GM12878 (cell line): Measurements from ENCODE around the gene HLTF. TPM values are rescaled to one million over a fixed set of nuclear protein-coding genes. Genes with fewer than 3 reads are reported as not detected.

Experiments used
- ATAC-seq: fragments of 200-7000 bp; cut with Tn5 transposase; 3 replicates; pipeline ENCODE4 v1.9.1; 2020; ENCODE audit warnings: mild to moderate bottlenecking, moderate library complexity
- BruUV-seq: library from RNA; stranded (reverse); fragments of 400-500 nt; replicated peaks from 2 replicates; lab custom pipeline; 2021; lab: Mats Ljungman, UMichigan
- CTCF ChIA-PET: fragments of 300-600 bp; sonication (Branson Sonifier 250); formaldehyde crosslinking; extraction: SDS; loops from one replicate; lab custom pipeline; 2021; ENCODE audit warnings: inconsistent platforms; lab: Yijun Ruan, JAX
- POLR2A ChIA-PET: fragments of 350-600 bp; formaldehyde crosslinking; extraction: SDS; loops from one replicate; lab custom pipeline; 2021; ENCODE audit warnings: inconsistent platforms; lab: Charles Lee
- RAD21 ChIA-PET: fragments of 300-600 bp; sonication (Branson Sonifier 250); formaldehyde crosslinking; loops from one replicate; lab custom pipeline; 2023; ENCODE audit warnings: antibody characterized with exemption; ENCODE audit not compliant: unreplicated experiment; lab: Charles Lee
- SMC1A ChIA-PET: fragments of 300-600 bp; sonication (Branson Sonifier 250); formaldehyde crosslinking; loops from one replicate; lab custom pipeline; 2023; ENCODE audit not compliant: unreplicated experiment, uncharacterized antibody; lab: Charles Lee
- DNase-seq: peaks from one replicate; pipeline ENCODE4 v3.0.0-alpha.2; 2011; ENCODE audit warnings: low read depth, low spot score
- FAIRE-seq: peaks from 3 replicates; lab custom pipeline; 2011; peaks lifted over from hg19 to GRCh38; lab: Jason Lieb, UNC
- H2AFZ ChIP-seq: 2 replicates; pipeline ENCODE4 v1.6.0; 2011; ENCODE audit warnings: low read depth, low read length, control low read depth; ENCODE audit not compliant: control insufficient read depth
- H3K27ac ChIP-seq: 2 replicates; pipeline ENCODE4 v1.5.1; 2011; ENCODE audit warnings: control low read depth; ENCODE audit not compliant: control insufficient read depth, insufficient read depth
- H3K27me3 ChIP-seq, 2 experiments: replicated peaks in 1 of 2; 2 replicates each; pipeline versions ENCODE4 v1.6.0 to v1.6.1; 2011; ENCODE audit warnings: low read length in 1 of 2; ENCODE audit not compliant: control insufficient read depth in 2 of 2, insufficient read depth in 2 of 2
- H3K36me3 ChIP-seq, 2 experiments: 2 replicates each; pipeline ENCODE4 v1.5.1; 2011; ENCODE audit warnings: low read length in 1 of 2; ENCODE audit not compliant: control insufficient read depth in 2 of 2, insufficient read depth in 2 of 2
- H3K4me1 ChIP-seq: 2 replicates; pipeline ENCODE4 v1.6.1; 2011; ENCODE audit warnings: mild to moderate bottlenecking, low read length, moderate library complexity, mixed read lengths; ENCODE audit not compliant: control insufficient read depth, insufficient read depth
- H3K4me2 ChIP-seq: 2 replicates; pipeline ENCODE4 v1.6.0; 2011; ENCODE audit warnings: control low read depth; ENCODE audit not compliant: control insufficient read depth, insufficient read depth
- H3K4me3 ChIP-seq: fragments of 200-600 bp; sonication (generic); 2 replicates; pipeline ENCODE4 v1.5.1; 2016
- H3K79me2 ChIP-seq: 2 replicates; pipeline ENCODE4 v1.6.0; 2011; ENCODE audit warnings: low read length; ENCODE audit not compliant: control insufficient read depth, insufficient read depth
- H3K9ac ChIP-seq: 2 replicates; pipeline ENCODE4 v1.8.0; 2011; ENCODE audit warnings: low read length, control low read depth, mixed read lengths; ENCODE audit not compliant: control insufficient read depth, insufficient read depth
- H3K9me3 ChIP-seq: replicated peaks from 3 replicates; pipeline ENCODE4 v1.5.1; 2011; ENCODE audit warnings: mild to moderate bottlenecking, low read length; ENCODE audit not compliant: control insufficient read depth, insufficient read depth
- H4K20me1 ChIP-seq: 2 replicates; pipeline ENCODE4 v1.6.0; 2011; ENCODE audit not compliant: control insufficient read depth, insufficient read depth
- ASH2L ChIP-seq: fragments of 300-600, 200-600 bp; sonication (generic); IDR thresholded peaks from 2 replicates; pipeline ENCODE4 v1.6.1; 2017; ENCODE audit warnings: low read depth, mild to moderate bottlenecking, borderline replicate concordance
- BCL11A ChIP-seq: IDR thresholded peaks from 2 replicates; pipeline ENCODE4 v1.6.1; 2011; ENCODE audit warnings: low read depth, low read length
- CHD2 ChIP-seq: IDR thresholded peaks from 2 replicates; pipeline ENCODE4 v1.6.1; 2011; ENCODE audit warnings: low read depth, low read length, improper control_type of control experiment, borderline replicate concordance
- CHD4 ChIP-seq: fragments of 200-600 bp; sonication (generic); IDR thresholded peaks from 2 replicates; pipeline ENCODE4 v1.6.1; 2016; ENCODE audit warnings: mild to moderate bottlenecking
- DPF2 ChIP-seq: fragments of 450-650 bp; IDR thresholded peaks from 2 replicates; pipeline ENCODE4 v1.6.1; 2017; ENCODE audit warnings: mild to moderate bottlenecking
- HCFC1 ChIP-seq: fragments of 150-350 bp; IDR thresholded peaks from 2 replicates; pipeline ENCODE4 v1.6.1; 2014; ENCODE audit warnings: low read length
- IKZF1 ChIP-seq: fragments of 450-650 bp; conservative IDR thresholded peaks from 2 replicates; pipeline ENCODE4 v1.6.1; 2017; ENCODE audit warnings: antibody characterized with exemption, mild to moderate bottlenecking
- MTA2 ChIP-seq: fragments of 450-650 bp; IDR thresholded peaks from 2 replicates; pipeline ENCODE4 v1.6.1; 2016; ENCODE audit warnings: low read depth, mild to moderate bottlenecking, moderate library complexity
- MXI1 ChIP-seq: fragments of 150-350 bp; IDR thresholded peaks from 2 replicates; pipeline ENCODE4 v1.6.1; 2011; ENCODE audit warnings: low read depth, mild to moderate bottlenecking, inconsistent platforms, low read length, improper control_type of control experiment
- NFXL1 ChIP-seq: fragments of 450-650 bp; IDR thresholded peaks from 2 replicates; pipeline ENCODE4 v1.6.1; 2017; ENCODE audit warnings: antibody characterized with exemption, mild to moderate bottlenecking, borderline replicate concordance
- NR2C1 ChIP-seq: fragments of 450-650 bp; IDR thresholded peaks from 2 replicates; pipeline ENCODE4 v1.6.1; 2017; ENCODE audit warnings: antibody characterized with exemption, mild to moderate bottlenecking, moderate library complexity
- RBBP5 ChIP-seq: fragments of 200-600 bp; sonication (generic); conservative IDR thresholded peaks from 2 replicates; pipeline ENCODE4 v1.6.1; 2016
- SMAD1 ChIP-seq: fragments of 450-650 bp; IDR thresholded peaks from 2 replicates; pipeline ENCODE4 v1.6.1; 2018; ENCODE audit warnings: mild to moderate bottlenecking, low read depth; ENCODE audit not compliant: partially characterized antibody
- STAT1 ChIP-seq: fragments of 450-650 bp; conservative IDR thresholded peaks from 2 replicates; pipeline ENCODE4 v1.6.1; 2014; ENCODE audit warnings: antibody characterized with exemption, mild to moderate bottlenecking
- SUZ12 ChIP-seq: fragments of 200-600 bp; sonication (generic); IDR thresholded peaks from one replicate; pipeline ENCODE4 v1.6.1; 2018; ENCODE audit warnings: antibody characterized with exemption, mild to moderate bottlenecking; ENCODE audit not compliant: unreplicated experiment
- ZNF207 ChIP-seq: fragments of 450-650 bp; IDR thresholded peaks from 2 replicates; pipeline ENCODE4 v1.6.1; 2014; ENCODE audit warnings: antibody characterized with exemption, mild to moderate bottlenecking, borderline replicate concordance
- ZNF217 ChIP-seq: fragments of 450-650 bp; IDR thresholded peaks from 2 replicates; pipeline ENCODE4 v1.6.1; 2017; ENCODE audit warnings: antibody characterized with exemption, mild to moderate bottlenecking
- ZNF622 ChIP-seq: fragments of 450-650 bp; IDR thresholded peaks from 2 replicates; pipeline ENCODE4 v1.6.1; 2017; ENCODE audit warnings: mild to moderate bottlenecking, inconsistent platforms
- WGBS: methylation state at CpG from one replicate; pipeline ENCODE4 v1.1.6; 2016; ENCODE audit warnings: low lambda C conversion rate; ENCODE audit not compliant: insufficient replicate concordance, insufficient coverage; ENCODE audit errors: missing lambda C conversion rate; 5-methylcytosine and 5-hydroxymethylcytosine counted together
- in situ Hi-C: fragments of 300-500 bp; cut with MboI; formaldehyde crosslinking; loops from 9 replicates; pipeline ENCODE4 v1.14.3; 2018; ENCODE audit warnings: mixed read lengths
- intact Hi-C: fragments of 100-400 bp; cut with micrococcal nuclease; formaldehyde crosslinking; loops from one replicate; pipeline ENCODE4 v1.14.2; 2022; ENCODE audit not compliant: unreplicated experiment
- polyA plus RNA-seq, 11 experiments: library from polyadenylated mRNA; depleted of rRNA in 4 of 11; unstranded in 6 of 11; stranded (reverse) in 5 of 11; fragments of >200 nt; fragmentation: Nextera tagmentation in 4 of 11; fragmentation: Illumina TruSeq in 1 of 11; extraction: Ambion mirVana in 4 of 11; extraction: Trizol in 1 of 11; gene quantifications; 1 replicate in 1 of 11; 2 replicates in 10 of 11; pipeline versions ENCODE4 v1.2.1 to v1.2.3, GENCODE V29; 2011 to 2016; ENCODE audit warnings: inconsistent platforms in 2 of 11, missing spikeins in 2 of 11, low read depth in 1 of 11
- total RNA-seq, 4 experiments: library from RNA; depleted of rRNA in 3 of 4; stranded (reverse); fragments of >200 nt in 3 of 4; fragmentation: Illumina TruSeq in 1 of 4; extraction: Trizol in 1 of 4; gene quantifications; 2 replicates each; pipeline versions ENCODE4 v1.2.1 to v1.2.3, GENCODE V29; 2013 to 2021
- TF ChIP-seq, protein P1 (sequence below): IDR thresholded peaks from 2 replicates; pipeline ENCODE4 v1.6.1; 2011; ENCODE audit warnings: borderline replicate concordance, low read depth, mild to moderate bottlenecking, moderate library complexity, low read length; ENCODE audit not compliant: insufficient read depth, poor library complexity, severe bottlenecking
- TF ChIP-seq, protein P2 (sequence below): fragments of 450-650 bp; IDR thresholded peaks from 2 replicates; pipeline ENCODE4 v1.6.1; 2014; ENCODE audit warnings: mild to moderate bottlenecking
- TF ChIP-seq, protein P3 (sequence below): fragments of 450-650 bp; IDR thresholded peaks from 2 replicates; pipeline ENCODE4 v1.6.1; 2016; ENCODE audit warnings: mild to moderate bottlenecking

The HLTF gene
- total and polyA plus RNA-seq, 10 of the 15 experiments (the other 5 are each of a cell fraction or from before 2014, with no cell fraction given), result 13.7 to 50.4 (median 31.7) TPM

DNA sequence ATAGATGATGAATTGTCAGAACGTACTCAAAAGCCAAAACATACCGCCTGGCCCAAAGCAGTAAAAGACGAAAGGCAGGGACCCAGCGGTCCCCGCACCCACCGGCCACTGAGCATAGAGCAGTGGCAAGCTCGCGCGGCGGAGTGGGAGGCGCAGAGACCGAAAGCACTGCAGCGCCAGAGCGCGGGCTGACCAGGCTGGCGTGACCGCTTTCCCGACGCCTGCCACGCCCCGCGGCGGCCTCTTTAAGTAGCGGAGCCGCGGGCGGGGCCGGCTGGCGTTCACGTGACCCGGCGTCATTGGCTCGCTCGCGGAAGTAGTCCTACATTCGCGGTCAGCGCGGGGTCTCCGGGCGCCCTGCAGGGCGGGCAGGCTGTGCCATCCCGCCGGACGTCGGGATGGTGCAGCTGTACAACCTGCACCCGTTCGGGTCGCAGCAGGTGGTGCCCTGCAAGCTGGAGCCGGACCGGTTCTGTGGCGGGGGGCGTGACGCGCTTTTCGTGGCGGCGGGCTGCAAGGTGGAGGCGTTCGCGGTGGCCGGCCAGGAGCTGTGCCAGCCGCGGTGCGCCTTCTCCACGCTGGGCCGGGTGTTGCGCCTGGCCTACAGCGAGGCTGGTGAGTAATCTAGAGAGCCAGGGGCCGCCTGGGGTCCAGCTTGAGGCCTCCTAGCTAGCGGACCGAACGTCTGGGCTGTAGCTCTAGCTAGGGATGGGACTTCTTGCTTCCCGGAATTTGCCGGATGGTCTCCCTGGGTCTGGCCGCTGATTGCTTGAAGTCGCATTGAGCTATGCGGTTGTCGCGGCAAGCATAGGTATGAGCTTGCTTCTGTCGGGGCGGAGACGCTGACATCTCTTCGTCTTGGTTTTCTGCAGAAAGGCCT lies 43.2 kb upstream of the HLTF start, which contains the start of gene HPS3:
TSS of gene HPS3 (plus strand) at position 313 of the 880 bp plus-strand sequence. CDS start at position 399, 86 bp downstream.
- no peak for FAIRE-seq
- Histone ChIP-seq H3K4me2 (peak within 1 kb of the TSS; percentile 96), H3K9ac (peak within 1 kb of the TSS; percentile 79), H3K79me2 (peaks cover 16% of the 10 kb centered on the region), H3K9me3 (no peaks in the 10 kb centered on the region), H3K4me3 (peak within 1 kb of the TSS; percentile 89), H3K27me3 (no peaks in the 10 kb centered on the region), H3K4me1 (peaks cover 8% of the 10 kb centered on the region; the same call in 1 of the 2 replicates), H4K20me1 (no peaks in the 10 kb centered on the region), H3K27ac (peak within 1 kb of the TSS; percentile 68), H2AFZ (peak within 1 kb of the TSS; percentile 97), H3K36me3 (no peaks in the 10 kb centered on the region)
- POLR2A ChIA-PET, result interaction anchor here (0.8 to 1.3 kb wide), 6 partner anchors 9 to 525 kb away, joined by 3 to 7 read pairs (median 3); no protein-coding TSS in a partner anchor
- intact Hi-C loops, result no loop called here
- CTCF ChIA-PET, result interaction anchor here (0.8 to 3.7 kb wide), 9 partner anchors 9 to 175 kb away, joined by 3 to 32 read pairs (median 4); no protein-coding TSS in a partner anchor
- SMC1A ChIA-PET, result interaction anchor here (0.8 to 4.0 kb wide), 14 partner anchors 8 to 175 kb away, joined by 3 to 28 read pairs (median 3); no protein-coding TSS in a partner anchor
- under 1% methylated on average over 77 of the region's 84 CpGs for WGBS
- peak; percentile 46 for DNase-seq
- ATAC-seq, result peak; percentile 96
- RAD21 ChIA-PET, result interaction anchor here (0.6 to 2.2 kb wide), 9 partner anchors 9 to 139 kb away, joined by 3 to 17 read pairs (median 3); no protein-coding TSS in a partner anchor
- no TSS peak for BruUV-seq
- in situ Hi-C loops, result loop anchor here (10.0 kb wide), 1 partner anchor 355 kb away; no protein-coding TSS in a partner anchor
- TF ChIP-seq SUZ12 (no peak), ZNF622 (no peak), CHD4 (no peak), MTA2 (no peak), RBBP5 (no peak), HCFC1 (0 out of 2 replicates have a peak, but pooled peaks have one; percentile 25), ZNF217 (0 out of 2 replicates have a peak, but pooled peaks have one; percentile 53), CHD2 (peak; percentile 19; the same call in 1 of the 2 replicates), NFXL1 (no peak), DPF2 (peak; percentile 82), SMAD1 (no peak), ZNF207 (no peak), STAT1 (no peak), ASH2L (peak; percentile 90; the same call in 1 of the 2 replicates), IKZF1 (peak; percentile 79), NR2C1 (no peak), MXI1 (peak; percentile 74), BCL11A (no peak)
- TF ChIP-seq, protein P1, sequence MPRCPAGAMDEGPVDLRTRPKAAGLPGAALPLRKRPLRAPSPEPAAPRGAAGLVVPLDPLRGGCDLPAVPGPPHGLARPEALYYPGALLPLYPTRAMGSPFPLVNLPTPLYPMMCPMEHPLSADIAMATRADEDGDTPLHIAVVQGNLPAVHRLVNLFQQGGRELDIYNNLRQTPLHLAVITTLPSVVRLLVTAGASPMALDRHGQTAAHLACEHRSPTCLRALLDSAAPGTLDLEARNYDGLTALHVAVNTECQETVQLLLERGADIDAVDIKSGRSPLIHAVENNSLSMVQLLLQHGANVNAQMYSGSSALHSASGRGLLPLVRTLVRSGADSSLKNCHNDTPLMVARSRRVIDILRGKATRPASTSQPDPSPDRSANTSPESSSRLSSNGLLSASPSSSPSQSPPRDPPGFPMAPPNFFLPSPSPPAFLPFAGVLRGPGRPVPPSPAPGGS, result peak; percentile 51
- TF ChIP-seq, protein P2, sequence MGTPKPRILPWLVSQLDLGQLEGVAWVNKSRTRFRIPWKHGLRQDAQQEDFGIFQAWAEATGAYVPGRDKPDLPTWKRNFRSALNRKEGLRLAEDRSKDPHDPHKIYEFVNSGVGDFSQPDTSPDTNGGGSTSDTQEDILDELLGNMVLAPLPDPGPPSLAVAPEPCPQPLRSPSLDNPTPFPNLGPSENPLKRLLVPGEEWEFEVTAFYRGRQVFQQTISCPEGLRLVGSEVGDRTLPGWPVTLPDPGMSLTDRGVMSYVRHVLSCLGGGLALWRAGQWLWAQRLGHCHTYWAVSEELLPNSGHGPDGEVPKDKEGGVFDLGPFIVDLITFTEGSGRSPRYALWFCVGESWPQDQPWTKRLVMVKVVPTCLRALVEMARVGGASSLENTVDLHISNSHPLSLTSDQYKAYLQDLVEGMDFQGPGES, result no peak
- TF ChIP-seq, protein P3, sequence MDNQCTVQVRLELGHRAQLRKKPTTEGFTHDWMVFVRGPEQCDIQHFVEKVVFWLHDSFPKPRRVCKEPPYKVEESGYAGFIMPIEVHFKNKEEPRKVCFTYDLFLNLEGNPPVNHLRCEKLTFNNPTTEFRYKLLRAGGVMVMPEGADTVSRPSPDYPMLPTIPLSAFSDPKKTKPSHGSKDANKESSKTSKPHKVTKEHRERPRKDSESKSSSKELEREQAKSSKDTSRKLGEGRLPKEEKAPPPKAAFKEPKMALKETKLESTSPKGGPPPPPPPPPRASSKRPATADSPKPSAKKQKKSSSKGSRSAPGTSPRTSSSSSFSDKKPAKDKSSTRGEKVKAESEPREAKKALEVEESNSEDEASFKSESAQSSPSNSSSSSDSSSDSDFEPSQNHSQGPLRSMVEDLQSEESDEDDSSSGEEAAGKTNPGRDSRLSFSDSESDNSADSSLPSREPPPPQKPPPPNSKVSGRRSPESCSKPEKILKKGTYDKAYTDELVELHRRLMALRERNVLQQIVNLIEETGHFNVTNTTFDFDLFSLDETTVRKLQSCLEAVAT, result no peak
